CD14-positive monocyte (primary cell): ENCODE measurements around the gene QPCTL. TPM values are rescaled to one million over a fixed set of nuclear protein-coding genes. Genes with fewer than 3 reads are reported as not detected.

Experiments
- DNase-seq, 3 donors: peaks; one replicate each; pipeline ENCODE4 v3.0.0-alpha.2; 2011 to 2022
- H2AFZ ChIP-seq: 2 replicates; pipeline ENCODE4 v1.6.0; 2012; ENCODE audit warnings: mild to moderate bottlenecking, low read depth, low read length, inconsistent platforms; ENCODE audit not compliant: insufficient read depth, poor library complexity, severe bottlenecking
- H3K27ac ChIP-seq, 2 donors: 1 replicate in 1 of 2; 2 replicates in 1 of 2; pipeline ENCODE4 v1.5.1; 2012 to 2013; ENCODE audit warnings: low read length in 2 of 2, control low read depth in 1 of 2, inconsistent platforms in 1 of 2, low read depth in 1 of 2, mild to moderate bottlenecking in 1 of 2
- H3K27me3 ChIP-seq, 2 donors: one replicate each; pipeline versions ENCODE4 v1.6.0 to v1.6.1; 2011 to 2013; ENCODE audit warnings: low read length in 2 of 2; ENCODE audit not compliant: control insufficient read depth in 2 of 2, insufficient read depth in 2 of 2
- H3K36me3 ChIP-seq, 2 donors: replicated peaks in 1 of 2; 1 replicate in 1 of 2; 2 replicates in 1 of 2; pipeline versions ENCODE4 v1.5.1 to v1.6.1; 2012 to 2013; ENCODE audit warnings: low read length in 2 of 2, control low read depth in 1 of 2, inconsistent platforms in 1 of 2, mild to moderate bottlenecking in 1 of 2; ENCODE audit not compliant: insufficient read depth in 2 of 2, control insufficient read depth in 1 of 2
- H3K4me1 ChIP-seq, 2 donors: 1 replicate in 1 of 2; 2 replicates in 1 of 2; pipeline versions ENCODE4 v1.5.1 to v1.6.1; 2012 to 2013; ENCODE audit warnings: low read length in 2 of 2, control low read depth in 1 of 2, inconsistent platforms in 1 of 2, mild to moderate bottlenecking in 1 of 2, moderate library complexity in 1 of 2; ENCODE audit not compliant: insufficient read depth in 2 of 2, control insufficient read depth in 1 of 2
- H3K4me2 ChIP-seq: replicated peaks from 2 replicates; pipeline ENCODE3; 2012; ENCODE audit warnings: low read length, moderate library complexity, mild to moderate bottlenecking; ENCODE audit not compliant: poor library complexity, severe bottlenecking; ENCODE audit errors: extremely low read depth
- H3K4me3 ChIP-seq, 3 experiments: fragments of 200-600 bp in 1 of 3; sonication (generic) in 1 of 3; replicated peaks in 1 of 3; 1 replicate in 2 of 3; 2 replicates in 1 of 3; pipeline ENCODE4 v1.5.1; 2011 to 2013; ENCODE audit warnings: low read length in 3 of 3, mild to moderate bottlenecking in 3 of 3, control low read depth in 2 of 3, low read depth in 2 of 3, inconsistent platforms in 1 of 3, moderate library complexity in 1 of 3
- H3K79me2 ChIP-seq: 2 replicates; pipeline ENCODE4 v1.6.0; 2012; ENCODE audit warnings: mild to moderate bottlenecking, control low read depth, inconsistent platforms, low read length, moderate library complexity; ENCODE audit not compliant: insufficient read depth
- H3K9ac ChIP-seq: 2 replicates; pipeline ENCODE4 v1.6.0; 2017; ENCODE audit warnings: low read length, mild to moderate bottlenecking; ENCODE audit not compliant: insufficient read depth, poor library complexity, severe bottlenecking
- H3K9me3 ChIP-seq, 2 donors: replicated peaks in 1 of 2; 1 replicate in 1 of 2; 2 replicates in 1 of 2; pipeline versions ENCODE4 v1.5.1 to v1.6.1; 2012 to 2013; ENCODE audit warnings: low read length in 2 of 2, control low read depth in 1 of 2; ENCODE audit not compliant: control insufficient read depth in 1 of 2, insufficient read depth in 1 of 2
- H4K20me1 ChIP-seq: 2 replicates; pipeline ENCODE4 v1.6.0; 2012; ENCODE audit warnings: mild to moderate bottlenecking, low read length, control low read depth, moderate library complexity; ENCODE audit not compliant: insufficient read depth
- H3K27ac Mint-ChIP-seq, 7 donors: one replicate each; pipeline ENCODE4 v1.8.0; 2020; ENCODE audit warnings: mild to moderate bottlenecking in 7 of 7, mixed read lengths in 7 of 7, moderate library complexity in 6 of 7, inconsistent platforms in 2 of 7
- H3K27me3 Mint-ChIP-seq, 3 donors: one replicate each; pipeline ENCODE4 v1.8.0; 2021 to 2022; ENCODE audit warnings: low read depth in 3 of 3, mild to moderate bottlenecking in 3 of 3, mixed read lengths in 3 of 3, moderate library complexity in 3 of 3, inconsistent platforms in 1 of 3
- H3K36me3 Mint-ChIP-seq, 2 donors: one replicate each; pipeline ENCODE4 v1.8.0; 2020; ENCODE audit warnings: mixed read lengths in 2 of 2, inconsistent platforms in 1 of 2, mild to moderate bottlenecking in 1 of 2
- H3K4me1 Mint-ChIP-seq: one replicate; pipeline ENCODE4 v1.8.0; 2020; ENCODE audit warnings: mild to moderate bottlenecking, mixed read lengths
- H3K4me3 Mint-ChIP-seq, 2 donors: one replicate each; pipeline ENCODE4 v1.8.0; 2020; ENCODE audit warnings: mild to moderate bottlenecking in 2 of 2, mixed read lengths in 2 of 2, moderate library complexity in 1 of 2
- H3K9me3 Mint-ChIP-seq, 7 donors: one replicate each; pipeline ENCODE4 v1.8.0; 2020 to 2022; ENCODE audit warnings: mixed read lengths in 7 of 7, mild to moderate bottlenecking in 6 of 7, moderate library complexity in 6 of 7, inconsistent platforms in 2 of 7
- WGBS: methylation state at CpG from one replicate; pipeline ENCODE4 v1.1.5; 2013; ENCODE audit warnings: missing lambda C conversion rate; ENCODE audit not compliant: insufficient coverage; 5-methylcytosine and 5-hydroxymethylcytosine counted together
- intact Hi-C, 2 donors: fragments of 100-400 bp; cut with micrococcal nuclease; formaldehyde crosslinking; loops; one replicate each; pipeline versions ENCODE4 v1.15.0 to v1.15.1; 2023
- polyA plus RNA-seq, 3 donors: library from polyadenylated mRNA; depleted of rRNA in 1 of 3; unstranded in 2 of 3; stranded (reverse) in 1 of 3; fragments of 300-500 nt in 2 of 3; fragments of >200 nt in 1 of 3; fragmentation: Illumina TruSeq in 2 of 3; gene quantifications; 1 replicate in 2 of 3; 2 replicates in 1 of 3; pipeline ENCODE4 v1.2.3, GENCODE V29; 2012 to 2021
- TF ChIP-seq, protein P1 (sequence below): fragments of 200-600 bp; IDR thresholded peaks from one replicate; pipeline ENCODE4 v1.8.0; 2022; ENCODE audit warnings: antibody characterized with exemption, mild to moderate bottlenecking

Gene QPCTL
- polyA plus RNA-seq, 3 donors: 0.46 to 3.0 (median 0.90) TPM

DNA sequence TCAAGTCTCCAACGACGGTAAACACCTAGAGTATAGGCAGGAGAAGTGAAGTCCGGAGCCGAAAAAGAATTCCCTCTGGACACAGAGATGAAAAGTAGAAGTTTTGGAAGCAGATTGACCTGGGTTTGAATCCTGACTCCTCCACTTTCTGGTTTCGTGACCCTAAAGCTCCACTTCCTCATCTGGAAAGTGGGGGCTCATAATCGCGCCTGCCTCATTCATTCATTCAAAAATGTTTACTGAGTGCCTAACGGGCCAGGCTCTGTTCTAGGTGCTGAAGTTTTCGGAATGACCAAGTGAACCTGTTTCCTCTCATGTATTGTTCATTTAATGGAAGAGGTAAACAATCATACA is 46.1 kb upstream of the QPCTL start:
- H3K27ac Mint-ChIP-seq: no peak overlapping the region
- Histone ChIP-seq H3K4me2 (peak overlapping the region; percentile 70), H3K36me3 (no peaks in the 10 kb centered on the region), H3K9me3 (no peaks in the 10 kb centered on the region), H3K27ac (no peak overlapping the region), H2AFZ (peak overlapping the region; percentile 62), H3K9ac (no peak overlapping the region), H3K27me3 (peaks cover 16 to 33% of the 10 kb centered on the region in 2 donors), H4K20me1 (peaks cover 4% of the 10 kb centered on the region), H3K4me3 (peak overlapping the region in 1 of 3 experiments; percentile 65), H3K79me2 (no peaks in the 10 kb centered on the region), H3K4me1 (peaks cover 35 to 36% of the 10 kb centered on the region in 2 donors)
- no CpG with 5 or more reads among the region's 9 CpGs for WGBS
- H3K36me3 Mint-ChIP-seq: peaks cover 0 to 2% of the 10 kb centered on the region in 2 donors
- peak overlapping the region in 1 of 2 donors; percentile 83 for H3K4me3 Mint-ChIP-seq
- peaks cover 38 to 57% (median 45%) of the 10 kb centered on the region in 3 donors for H3K27me3 Mint-ChIP-seq
- TF ChIP-seq, protein P1, sequence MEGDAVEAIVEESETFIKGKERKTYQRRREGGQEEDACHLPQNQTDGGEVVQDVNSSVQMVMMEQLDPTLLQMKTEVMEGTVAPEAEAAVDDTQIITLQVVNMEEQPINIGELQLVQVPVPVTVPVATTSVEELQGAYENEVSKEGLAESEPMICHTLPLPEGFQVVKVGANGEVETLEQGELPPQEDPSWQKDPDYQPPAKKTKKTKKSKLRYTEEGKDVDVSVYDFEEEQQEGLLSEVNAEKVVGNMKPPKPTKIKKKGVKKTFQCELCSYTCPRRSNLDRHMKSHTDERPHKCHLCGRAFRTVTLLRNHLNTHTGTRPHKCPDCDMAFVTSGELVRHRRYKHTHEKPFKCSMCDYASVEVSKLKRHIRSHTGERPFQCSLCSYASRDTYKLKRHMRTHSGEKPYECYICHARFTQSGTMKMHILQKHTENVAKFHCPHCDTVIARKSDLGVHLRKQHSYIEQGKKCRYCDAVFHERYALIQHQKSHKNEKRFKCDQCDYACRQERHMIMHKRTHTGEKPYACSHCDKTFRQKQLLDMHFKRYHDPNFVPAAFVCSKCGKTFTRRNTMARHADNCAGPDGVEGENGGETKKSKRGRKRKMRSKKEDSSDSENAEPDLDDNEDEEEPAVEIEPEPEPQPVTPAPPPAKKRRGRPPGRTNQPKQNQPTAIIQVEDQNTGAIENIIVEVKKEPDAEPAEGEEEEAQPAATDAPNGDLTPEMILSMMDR: no peak
- peaks cover 0 to 12% (median 2%) of the 10 kb centered on the region in 7 donors for H3K9me3 Mint-ChIP-seq
- no peak for DNase-seq
- intact Hi-C loops: loop anchor here (10.0 kb wide), 2 partner anchors 62 to 122 kb away; partner anchors contain the start of gene OPA3 (in 1 of the 2)
- peaks cover 30% of the 10 kb centered on the region for H3K4me1 Mint-ChIP-seq

DNA sequence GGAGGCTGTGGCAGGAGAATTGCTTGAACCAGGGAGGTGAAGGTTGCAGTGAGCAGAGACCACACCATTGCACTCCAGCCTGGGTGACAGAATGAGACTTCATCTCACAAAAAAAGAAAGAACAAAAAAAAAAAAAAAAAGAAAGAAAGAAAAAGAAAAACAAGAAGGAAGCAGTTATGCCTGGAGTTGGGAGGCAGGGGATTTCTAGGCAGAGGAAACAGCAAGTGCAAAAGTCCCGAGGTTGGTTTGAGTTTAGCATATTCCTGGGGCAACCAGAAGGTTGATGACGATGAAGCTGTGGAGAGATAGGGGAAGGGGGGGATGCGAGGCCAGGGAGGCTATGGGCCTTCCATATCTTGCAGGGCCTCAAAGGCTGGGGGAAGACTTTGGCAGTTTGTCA is 41.7 kb upstream of the QPCTL start:
- H3K9me3 Mint-ChIP-seq: peaks cover 0 to 5% (median 2%) of the 10 kb centered on the region in 7 donors
- H3K4me1 Mint-ChIP-seq: peaks cover 6% of the 10 kb centered on the region
- Histone ChIP-seq H2AFZ (no peak overlapping the region), H4K20me1 (no peaks in the 10 kb centered on the region), H3K4me3 (no peak overlapping the region), H3K4me1 (peaks cover 7 to 8% of the 10 kb centered on the region in 2 donors), H3K36me3 (no peaks in the 10 kb centered on the region), H3K9me3 (no peaks in the 10 kb centered on the region), H3K27me3 (peaks cover 5 to 9% of the 10 kb centered on the region in 2 donors), H3K4me2 (no peak overlapping the region), H3K79me2 (no peaks in the 10 kb centered on the region), H3K9ac (no peak overlapping the region), H3K27ac (no peak overlapping the region)
- H3K36me3 Mint-ChIP-seq: peaks cover 0 to 2% of the 10 kb centered on the region in 2 donors
- DNase-seq: no peak
- H3K4me3 Mint-ChIP-seq: no peak overlapping the region
- WGBS: 31% methylated on average over 3 of the region's 3 CpGs
- intact Hi-C loops: no loop called here
- no peak overlapping the region for H3K27ac Mint-ChIP-seq
- TF ChIP-seq, protein P1: no peak
- H3K27me3 Mint-ChIP-seq: peaks cover 12 to 35% (median 27%) of the 10 kb centered on the region in 3 donors
